ENCODE data around the gene LIMS2.

- TF ChIP-seq CTCF (IDR thresholded peaks at IDR 0.05), result no peak
- no peak for TF ChIP-seq POLR2A (IDR thresholded peaks at IDR 0.05)
- TF ChIP-seq POLR2AphosphoS5 (IDR thresholded peaks at IDR 0.05), result no peak
Observed at GRCh38 chr2:127627740-127628571, 47.4 kb downstream of the LIMS2 start.

Data from breast epithelium (tissue), 3 donors.